HPDE6-E6E7 (cell line): ENCODE data around the gene WWOX.
"Not testable (repeated sequence)": the region's sequence is repeated elsewhere in the genome, so short reads cannot be mapped to it uniquely, and the experiment has no call there.

Source experiments
- DNase-seq: peaks from one replicate; pipeline ENCODE4 v3.0.0; 2011; ENCODE audit warnings: missing footprints; ENCODE audit errors: extremely low spot score

Gene WWOX

GRCh38 chr16:79012671-79013434, 913.4 kb downstream of the WWOX start:
- DNase-seq = no peak

GRCh38 chr16:79013930-79014660, 914.6 kb downstream of the WWOX start:
- no peak for DNase-seq

- DNase-seq = no peak
Observed at GRCh38 chr16:79018650-79019429, 919.4 kb downstream of the WWOX start.

- no peak for DNase-seq
Observed at GRCh38 chr16:79019431-79019830, 920.0 kb downstream of the WWOX start.

- DNase-seq = no peak
Observed at GRCh38 chr16:79021991-79022630, 922.7 kb downstream of the WWOX start.

- no peak for DNase-seq
Observed at GRCh38 chr16:79026117-79026516, 926.7 kb downstream of the WWOX start.

GRCh38 chr16:79036541-79036940, 937.1 kb downstream of the WWOX start:
- no peak for DNase-seq

- no peak for DNase-seq
Observed at GRCh38 chr16:79037521-79038373, 938.3 kb downstream of the WWOX start.

GRCh38 chr16:79041206-79041605, 941.8 kb downstream of the WWOX start:
- no peak for DNase-seq

GRCh38 chr16:79042141-79042540, 942.7 kb downstream of the WWOX start:
- DNase-seq = no peak

GRCh38 chr16:79042886-79043285, 943.4 kb downstream of the WWOX start:
- DNase-seq = no peak

GRCh38 chr16:79045191-79045590, 945.7 kb downstream of the WWOX start:
- DNase-seq = no peak

- no peak for DNase-seq
Observed at GRCh38 chr16:79047337-79047736, 947.9 kb downstream of the WWOX start.

GRCh38 chr16:79049040-79049439, 949.6 kb downstream of the WWOX start:
- DNase-seq = no peak

- DNase-seq = no peak
Observed at GRCh38 chr16:79050063-79050462, 950.6 kb downstream of the WWOX start.

- DNase-seq = no peak
Observed at GRCh38 chr16:79051313-79051712, 951.9 kb downstream of the WWOX start.

- not testable (repeated sequence) for DNase-seq
Observed at GRCh38 chr16:79052198-79052597, 952.7 kb downstream of the WWOX start.

GRCh38 chr16:79053577-79053976, 954.1 kb downstream of the WWOX start:
- DNase-seq = no peak

- no peak for DNase-seq
Observed at GRCh38 chr16:79054211-79054984, 954.9 kb downstream of the WWOX start.
